Esophagus squamous epithelium (tissue), 5 donors: ENCODE data around the gene APP. TPM values are rescaled to one million over a fixed set of nuclear protein-coding genes. Genes with fewer than 3 reads are reported as not detected.

ENCODE experiments used
- DNase-seq: peaks from one replicate; lab custom pipeline; 2025; lab: John Stamatoyannopoulos, UW
- H3K27ac ChIP-seq, 4 donors: fragments of 200-600 bp; sonication (generic); one replicate each; pipeline ENCODE4 v1.5.1; 2016 to 2019; ENCODE audit warnings: mild to moderate bottlenecking in 1 of 4
- H3K27me3 ChIP-seq, 4 donors: fragments of 200-600 bp; sonication (generic); 1 replicate in 3 of 4; 2 replicates in 1 of 4; pipeline versions ENCODE4 v1.5.1 to v1.6.0; 2017 to 2021; ENCODE audit warnings: antibody characterized with exemption in 1 of 4
- H3K36me3 ChIP-seq, 3 donors: fragments of 200-600 bp; sonication (generic); one replicate each; pipeline ENCODE4 v1.5.1; 2016 to 2019
- H3K4me1 ChIP-seq, 3 donors: fragments of 200-600 bp; sonication (generic); one replicate each; pipeline ENCODE4 v1.5.1; 2017 to 2019
- H3K4me3 ChIP-seq, 4 donors: fragments of 200-600 bp; sonication (generic); 1 replicate in 3 of 4; 2 replicates in 1 of 4; pipeline ENCODE4 v1.5.1; 2016 to 2019; ENCODE audit warnings: mild to moderate bottlenecking in 2 of 4, moderate library complexity in 1 of 4
- H3K9me3 ChIP-seq, 3 donors: fragments of 200-600 bp; sonication (generic); one replicate each; pipeline ENCODE4 v1.5.1; 2016 to 2019
- CTCF ChIP-seq, 6 experiments: fragments of 450-650 bp in 4 of 6; fragments of 200-600 bp in 2 of 6; sonication (generic) in 2 of 6; IDR thresholded peaks; one replicate each; pipeline ENCODE4 v1.5.1; 2016 to 2019; ENCODE audit warnings: antibody characterized with exemption in 6 of 6, mild to moderate bottlenecking in 4 of 6, moderate library complexity in 4 of 6
- POLR2A ChIP-seq, 4 donors: fragments of 450-650 bp; IDR thresholded peaks; one replicate each; pipeline ENCODE4 v1.6.1; 2017; ENCODE audit warnings: antibody characterized with exemption in 4 of 4, mild to moderate bottlenecking in 4 of 4, moderate library complexity in 3 of 4
- WGBS, 2 donors: methylation state at CpG; one replicate each; pipeline ENCODE4 v1.1.5; 2018; 5-methylcytosine and 5-hydroxymethylcytosine counted together
- intact Hi-C: fragments of 100-400 bp; cut with DNase I; formaldehyde crosslinking; loops from one replicate; pipeline ENCODE4 v1.15.0; 2022
- total RNA-seq, 4 donors: library from RNA; depleted of rRNA; stranded (reverse); fragments of >200 nt; gene quantifications; one replicate each; pipeline ENCODE4 v1.1.0, GENCODE V29; 2016
- donor health status: DM: yes; HTN: yes; CAD: no.

Gene APP
- total RNA-seq, 4 donors from 2014 or later, result 58.2 to 277 (median 183) TPM

GRCh38 chr21:25901330-25901979, 269.1 kb downstream of the APP start:
- H3K4me1 ChIP-seq, result peaks cover 0 to 13% (median 6%) of the 10 kb centered on the region in 3 donors
- 61 to 71% methylated on average over 2 of the region's 2 CpGs for WGBS, 2 donors
- DNase-seq, result no peak
- no peak overlapping the region for H3K4me3 ChIP-seq
- TF ChIP-seq POLR2A (IDR thresholded peaks at IDR 0.05) (no peak), CTCF (IDR thresholded peaks at IDR 0.05) (no peak)
- H3K36me3 ChIP-seq, result peaks cover 0 to 47% (median 0%) of the 10 kb centered on the region in 3 donors
- intact Hi-C loops, result no loop called here
- H3K27me3 ChIP-seq, result no peaks in the 10 kb centered on the region
- H3K27ac ChIP-seq, result no peak overlapping the region
- H3K9me3 ChIP-seq, result no peaks in the 10 kb centered on the region

- H3K4me1 ChIP-seq, result peaks cover 0 to 25% (median 6%) of the 10 kb centered on the region in 3 donors
- no peak for DNase-seq
- WGBS, 2 donors, result 41 to 46% methylated on average over 3 of the region's 3 CpGs
- H3K36me3 ChIP-seq, result peaks cover 0 to 35% (median 0%) of the 10 kb centered on the region in 3 donors
- intact Hi-C loops, result loop anchor here (10.0 kb wide), 1 partner anchor 816 kb away; no protein-coding TSS in a partner anchor
- no peak overlapping the region for H3K4me3 ChIP-seq
- no peaks in the 10 kb centered on the region for H3K27me3 ChIP-seq
- H3K27ac ChIP-seq, result peak overlapping the region in 2 of 4 donors; percentile 13 to 30
- TF ChIP-seq CTCF (IDR thresholded peaks at IDR 0.05) (no peak), POLR2A (IDR thresholded peaks at IDR 0.05) (no peak)
- no peaks in the 10 kb centered on the region for H3K9me3 ChIP-seq
Observed at GRCh38 chr21:25898671-25899070, 271.9 kb downstream of the APP start.

GRCh38 chr21:25897383-25897782, 273.2 kb downstream of the APP start:
- no peak overlapping the region for H3K27ac ChIP-seq
- H3K27me3 ChIP-seq, result no peaks in the 10 kb centered on the region
- no peak overlapping the region for H3K4me3 ChIP-seq
- peaks cover 0 to 25% (median 6%) of the 10 kb centered on the region in 3 donors for H3K4me1 ChIP-seq
- H3K36me3 ChIP-seq, result peaks cover 0 to 29% (median 0%) of the 10 kb centered on the region in 3 donors
- no peaks in the 10 kb centered on the region for H3K9me3 ChIP-seq
- intact Hi-C loops, result loop anchor here (10.0 kb wide), 1 partner anchor 817 kb away; no protein-coding TSS in a partner anchor
- 76 to 80% methylated on average over 4 of the region's 4 CpGs for WGBS, 2 donors
- DNase-seq, result no peak
- no peak for TF ChIP-seq POLR2A (IDR thresholded peaks at IDR 0.05)
- no peak for TF ChIP-seq CTCF (IDR thresholded peaks at IDR 0.05)

- Histone ChIP-seq H3K4me3 (no peak overlapping the region), H3K9me3 (no peaks in the 10 kb centered on the region), H3K27me3 (no peaks in the 10 kb centered on the region), H3K4me1 (peaks cover 0 to 25% (median 6%) of the 10 kb centered on the region in 3 donors), H3K27ac (peak overlapping the region in 1 of 4 donors; percentile 0), H3K36me3 (peaks cover 0 to 31% (median 0%) of the 10 kb centered on the region in 3 donors)
- TF ChIP-seq CTCF (IDR thresholded peaks at IDR 0.05) (no peak), POLR2A (IDR thresholded peaks at IDR 0.05) (no peak)
- intact Hi-C loops, result loop anchor here (10.0 kb wide), 1 partner anchor 818 kb away; no protein-coding TSS in a partner anchor
- DNase-seq, result no peak
- 57 to 59% methylated on average over 4 of the region's 4 CpGs for WGBS, 2 donors
Observed at GRCh38 chr21:25896501-25897056, 274.0 kb downstream of the APP start.
